HuH-7 (cell line): Measurements from ENCODE around the gene NUP210.
A peak's percentile ranks its signal among the peaks of the same experiment; 100 is the strongest.
"Not testable (repeated sequence)": the region's sequence is repeated elsewhere in the genome, so short reads cannot be mapped to it uniquely, and the experiment has no call there.

Experiments used
- DNase-seq: peaks from one replicate; pipeline ENCODE4 v3.0.0; 2011; ENCODE audit warnings: low spot score

NUP210 gene

GRCh38 chr3:13429631-13430291 lies 9.6 kb upstream of the NUP210 start:
- DNase-seq: no peak

DNA sequence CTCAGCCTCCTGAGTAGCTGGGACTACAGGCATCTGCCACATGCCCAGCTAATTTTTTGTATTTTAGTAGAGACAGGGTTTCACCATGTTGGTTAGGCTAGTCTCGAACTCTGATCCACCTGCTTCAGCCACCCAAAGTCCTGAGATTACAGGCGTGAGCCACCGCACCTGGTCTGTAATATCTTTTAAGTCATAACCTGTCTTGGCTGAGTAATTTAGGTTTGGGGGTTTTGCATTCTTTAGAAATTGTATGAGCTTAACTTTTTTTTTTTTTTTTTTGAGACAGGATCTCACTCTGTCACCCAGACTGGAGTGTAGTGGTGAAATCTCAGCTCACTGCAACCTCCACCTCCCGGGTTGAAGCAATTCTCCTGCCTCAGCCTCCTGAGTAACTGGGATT lies 8.6 kb upstream of the NUP210 start:
- not testable (repeated sequence) for DNase-seq

DNA sequence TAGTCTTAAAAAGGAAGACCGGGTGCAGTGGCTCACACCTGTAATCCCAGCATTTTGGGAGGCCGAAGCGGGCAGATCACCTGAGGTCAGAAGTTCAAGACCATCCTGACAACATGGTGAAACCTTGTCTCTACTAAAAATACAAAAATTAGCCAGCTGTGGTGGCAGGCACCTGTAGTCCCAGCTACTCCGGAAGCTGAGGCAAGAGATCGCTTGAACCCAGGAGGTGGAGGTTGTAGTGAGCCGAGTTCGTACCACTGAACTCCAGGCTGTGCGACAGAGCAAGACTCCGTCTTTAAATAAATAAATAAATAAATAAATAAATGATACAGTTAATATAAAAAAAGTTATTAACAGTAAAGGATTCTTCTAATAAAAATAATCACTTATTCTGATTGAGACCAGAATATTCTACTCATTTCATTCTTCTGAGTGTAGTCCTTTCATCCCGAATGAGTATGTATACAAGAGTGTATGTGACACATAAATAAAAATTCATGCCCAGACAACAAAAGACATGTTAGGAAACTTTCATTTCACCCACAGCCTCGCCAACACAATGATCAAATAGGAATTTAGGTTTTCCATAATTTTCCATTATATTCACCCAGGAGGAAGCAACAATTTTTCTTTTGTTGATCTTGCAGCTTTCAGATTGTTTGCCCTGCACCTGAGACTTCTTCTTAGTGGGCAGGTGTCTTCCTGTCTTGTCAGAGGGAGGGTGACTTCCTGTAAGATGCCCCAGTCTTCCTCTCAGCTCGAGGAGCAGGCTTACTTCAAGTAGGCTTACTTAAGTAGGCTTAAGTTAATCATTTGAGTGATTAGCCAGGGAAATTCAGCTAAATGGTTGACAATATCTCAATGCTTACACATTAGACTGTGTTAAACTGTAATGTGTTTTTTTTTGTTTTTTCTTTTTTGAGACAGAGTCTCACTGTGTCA lies 7.8 kb upstream of the NUP210 start:
- no peak for DNase-seq

GRCh38 chr3:13426591-13426990 lies 6.5 kb upstream of the NUP210 start:
- no peak for DNase-seq

GRCh38 chr3:13425689-13426088 lies 5.6 kb upstream of the NUP210 start:
- no peak for DNase-seq

GRCh38 chr3:13424865-13425617 lies 4.9 kb upstream of the NUP210 start:
- DNase-seq: no peak

- DNase-seq: no peak
These were observed 4.2 kb upstream of the NUP210 start for GRCh38 chr3:13424141-13424844.

- no peak for DNase-seq
These were observed 976 bp upstream of the NUP210 start for GRCh38 chr3:13420831-13421765.

DNA sequence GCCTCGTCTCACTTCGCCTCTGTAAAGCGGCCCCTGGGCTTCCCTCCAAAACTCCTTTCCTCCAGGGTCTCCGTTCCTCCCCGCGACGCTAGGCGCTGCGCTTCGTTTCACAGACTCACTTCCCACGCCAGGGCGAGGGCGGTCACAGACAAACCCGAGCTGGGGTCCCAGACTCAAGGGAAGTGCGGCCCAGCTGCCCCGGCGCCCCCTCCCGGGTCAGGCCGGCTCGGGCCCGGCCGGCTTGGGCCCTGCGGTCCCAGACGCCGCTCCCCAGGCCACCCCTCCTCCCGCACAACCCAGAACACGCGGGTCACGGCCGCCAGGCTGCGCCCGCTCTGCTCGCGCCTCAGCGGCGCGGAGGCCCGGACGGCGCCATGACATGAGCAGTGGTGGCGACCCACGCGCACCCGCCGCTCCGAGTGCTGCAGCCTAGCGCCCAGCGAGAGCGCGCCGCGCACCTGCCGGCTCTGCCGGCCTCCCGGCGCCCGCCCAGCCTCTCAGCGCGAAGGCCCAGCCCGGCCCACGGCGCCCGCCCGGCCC lies 547 bp downstream of the NUP210 start:
- DNase-seq: peak; percentile 66

DNA sequence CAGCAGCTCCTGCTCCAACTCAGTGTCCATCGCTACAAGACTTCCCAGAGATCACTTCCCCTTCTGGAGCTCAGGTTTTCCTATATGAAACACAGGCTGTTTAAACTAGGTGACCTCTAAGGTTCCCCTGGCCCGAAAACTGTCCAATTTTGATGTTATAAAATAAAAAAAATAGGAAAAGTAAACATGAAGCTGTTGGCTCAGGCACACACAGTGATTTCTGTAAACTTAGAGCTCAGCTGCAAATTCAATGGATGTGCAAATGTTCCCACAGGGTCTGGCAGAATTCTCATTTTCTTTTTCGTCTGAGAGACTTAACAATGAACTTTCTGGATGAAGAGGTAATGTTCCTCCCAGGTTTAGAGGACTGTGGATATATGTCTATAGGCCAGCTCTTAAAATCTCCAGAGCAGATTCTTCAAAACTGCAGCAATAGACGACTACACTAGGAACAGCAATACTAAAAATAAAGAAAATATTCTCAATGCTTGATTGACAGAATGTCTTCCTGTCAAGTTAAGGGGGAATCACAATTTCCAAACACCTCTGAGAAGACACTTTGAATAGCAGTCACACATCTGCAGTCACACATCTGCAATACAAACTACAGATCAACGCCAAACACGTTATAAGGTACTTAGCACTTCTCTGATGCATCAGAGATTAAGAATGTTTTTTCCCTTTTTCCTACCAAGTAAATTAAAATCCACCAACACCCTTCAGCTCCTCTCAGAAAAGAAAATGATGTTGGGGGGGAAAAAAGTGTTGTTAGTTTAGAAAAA lies 2.8 kb downstream of the NUP210 start:
- peak; percentile 2 for DNase-seq

DNA sequence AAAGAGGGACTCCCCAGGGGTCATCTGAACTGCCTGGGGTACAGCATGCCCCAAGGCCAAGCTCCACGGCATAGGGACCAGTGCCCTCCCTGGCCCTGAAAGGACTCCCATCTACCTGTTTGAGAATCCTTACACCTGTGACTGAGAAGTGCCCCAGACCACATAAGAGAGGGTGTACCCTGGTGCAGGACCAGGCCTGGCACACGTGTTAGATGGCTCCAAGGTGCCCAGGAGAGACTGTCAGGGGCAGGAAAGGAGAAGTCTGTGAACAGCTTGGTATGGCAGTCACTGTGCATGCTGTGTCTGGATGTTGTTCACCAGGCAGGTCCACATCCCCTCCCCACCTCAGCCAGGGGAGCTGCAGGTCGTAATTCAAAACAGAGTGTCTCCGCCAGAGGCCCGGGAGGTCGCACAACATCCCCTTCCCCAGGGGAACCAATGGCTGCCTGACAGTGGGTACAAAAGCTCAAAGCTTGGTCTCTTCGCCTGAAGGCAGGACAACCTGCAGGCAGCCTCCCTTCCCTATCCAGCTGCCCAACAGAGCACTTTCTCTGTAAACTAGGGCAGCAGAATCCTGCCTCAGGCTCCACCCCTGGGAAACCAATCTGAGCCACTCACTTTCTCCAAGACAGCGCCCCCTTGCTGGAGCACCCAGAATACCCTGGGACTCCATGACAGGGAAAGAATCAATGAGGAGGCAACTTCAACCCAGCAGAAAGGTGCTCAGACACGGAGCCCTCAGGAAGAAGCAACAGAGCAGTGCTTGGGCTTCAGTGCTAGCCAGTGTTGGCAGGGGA lies 3.9 kb downstream of the NUP210 start:
- peak; percentile 74 for DNase-seq

- no peak for DNase-seq
These were observed 4.7 kb downstream of the NUP210 start for GRCh38 chr3:13415236-13415986.

GRCh38 chr3:13414040-13414729 lies 5.9 kb downstream of the NUP210 start:
- no peak for DNase-seq

DNA sequence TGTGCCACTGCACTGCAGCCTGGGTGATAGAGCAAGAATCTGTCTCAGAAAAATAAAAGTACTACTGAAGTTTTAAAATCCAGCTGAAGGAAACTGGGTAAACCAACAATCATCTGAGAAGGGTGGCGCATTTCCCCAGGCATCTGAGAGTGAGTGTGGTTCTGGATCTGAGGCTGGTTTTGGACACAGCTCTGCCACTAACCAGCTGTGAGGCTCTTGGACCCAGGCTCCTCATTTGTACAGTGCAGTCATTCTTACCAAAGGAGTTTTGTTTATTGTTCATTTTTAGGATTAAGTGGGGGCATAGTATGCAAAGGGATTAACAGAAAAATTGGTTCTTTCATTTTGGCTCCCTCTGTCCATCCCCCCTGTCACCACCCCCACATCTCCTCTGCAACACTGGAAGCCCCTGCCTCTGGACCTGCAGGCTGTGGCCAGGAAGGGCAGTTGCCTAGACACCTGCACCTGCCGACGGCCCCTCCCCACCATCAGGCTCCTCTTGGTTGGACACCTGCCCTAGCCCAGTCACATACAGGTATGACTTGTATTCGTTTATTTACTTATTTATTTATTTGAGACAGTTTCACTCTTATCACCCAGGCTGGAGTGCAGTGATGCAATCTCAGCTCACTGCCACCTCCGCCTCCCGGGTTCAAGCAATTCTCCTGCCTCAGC lies 8.8 kb downstream of the NUP210 start:
- DNase-seq: no peak

- no peak for DNase-seq
These were observed 11.2 kb downstream of the NUP210 start for GRCh38 chr3:13408890-13409289.

DNA sequence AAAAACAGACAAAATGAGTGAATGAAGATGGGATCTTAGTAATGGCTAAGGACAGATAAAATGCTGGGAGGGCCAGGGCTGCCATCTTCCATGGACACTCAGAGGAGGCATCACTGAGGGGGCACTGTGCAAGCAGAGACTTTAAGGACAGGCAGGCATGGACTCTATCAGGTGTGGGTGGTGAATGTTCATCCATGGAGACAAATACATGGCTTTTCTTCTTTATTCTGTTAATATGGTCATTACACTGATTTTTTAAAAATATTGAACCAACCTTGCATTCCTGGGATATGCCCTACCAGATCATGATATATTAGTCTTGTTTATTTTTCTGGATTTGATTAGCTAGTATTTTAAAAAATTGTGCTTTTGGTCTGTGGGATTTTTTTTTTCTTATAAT lies 12.2 kb downstream of the NUP210 start:
- DNase-seq: no peak

DNA sequence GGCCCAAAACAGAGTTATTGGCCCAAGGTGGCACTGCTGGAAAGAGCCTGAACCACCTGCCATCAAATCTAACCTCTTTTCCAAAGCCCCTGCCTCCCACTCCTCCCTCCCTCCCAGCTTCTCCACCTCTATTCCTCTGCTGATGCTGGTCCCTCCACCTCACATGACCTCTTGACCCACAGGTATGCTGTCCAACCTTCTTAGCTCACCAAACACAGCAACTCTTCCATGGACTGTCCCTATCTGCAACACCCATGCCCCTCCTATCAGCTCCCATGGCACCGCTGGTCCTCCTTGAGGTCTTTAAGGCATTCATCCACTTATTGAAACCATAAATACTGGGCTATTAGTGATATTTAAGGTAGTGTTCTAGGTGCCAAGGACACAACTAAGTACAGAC lies 12.6 kb downstream of the NUP210 start:
- DNase-seq: no peak
